K562 (cell line): Measurements from ENCODE around the gene SLC25A11. TPM values are rescaled to one million over a fixed set of nuclear protein-coding genes. Genes with fewer than 3 reads are reported as not detected.
A peak's percentile ranks its signal among the peaks of the same experiment; 100 is the strongest.

ENCODE experiments used
- ATAC-seq: fragments of 200-7000 bp; cut with Tn5 transposase; 3 replicates; pipeline ENCODE4 v1.9.1; 2020; ENCODE audit warnings: moderate library complexity
- BruUV-seq: library from RNA; stranded (reverse); fragments of 400-500 nt; replicated peaks from 2 replicates; lab custom pipeline; 2021; lab: Mats Ljungman, UMichigan
- CTCF ChIA-PET: fragments of 300-600 bp; formaldehyde crosslinking; extraction: SDS; loops from one replicate; lab custom pipeline; 2021; ENCODE audit warnings: low intra/inter-chr PET ratio; lab: Yijun Ruan, JAX
- POLR2A ChIA-PET: fragments of 300-600, 350-650 bp; sonication (Branson Sonifier 250); formaldehyde crosslinking; extraction: SDS; loops from one replicate; lab custom pipeline; 2021; ENCODE audit warnings: antibody characterized with exemption, inconsistent platforms; lab: Yijun Ruan, JAX
- DNase-seq, 4 experiments: peaks; one replicate each; pipeline versions ENCODE4 v3.0.0 to v3.0.0-alpha.2; 2011 to 2018; ENCODE audit warnings: low spot score in 3 of 4, mixed read lengths in 3 of 4; ENCODE audit errors: extremely low read depth in 1 of 4
- FAIRE-seq: peaks from 2 replicates; lab custom pipeline; 2011; peaks lifted over from hg19 to GRCh38; lab: Jason Lieb, UNC
- H2AFZ ChIP-seq: 2 replicates; pipeline ENCODE4 v1.6.0; 2011; ENCODE audit warnings: low read depth, low read length, control low read depth, inconsistent platforms
- H3K27ac ChIP-seq: fragments of 200-600 bp; 3 replicates; pipeline ENCODE4 v1.8.0; 2011; ENCODE audit warnings: low read depth, mild to moderate bottlenecking, control low read depth, inconsistent platforms, low read length, moderate library complexity, mixed read lengths; ENCODE audit errors: extremely low read depth
- H3K27me3 ChIP-seq, 2 experiments: fragments of 300-600 bp in 1 of 2; 2 replicates in 1 of 2; 3 replicates in 1 of 2; pipeline versions ENCODE4 v1.6.0 to v1.8.0; 2011; ENCODE audit warnings: inconsistent platforms in 2 of 2, low read length in 2 of 2, mild to moderate bottlenecking in 1 of 2, mixed read lengths in 1 of 2, moderate library complexity in 1 of 2; ENCODE audit not compliant: control insufficient read depth in 2 of 2, insufficient read depth in 2 of 2
- H3K36me3 ChIP-seq: fragments of 300-600 bp; 3 replicates; pipeline ENCODE4 v1.8.0; 2011; ENCODE audit warnings: mild to moderate bottlenecking, low read length, inconsistent platforms; ENCODE audit not compliant: control insufficient read depth, insufficient read depth
- H3K4me1 ChIP-seq, 2 experiments: fragments of 200-600 bp in 1 of 2; replicated peaks in 1 of 2; 2 replicates in 1 of 2; 3 replicates in 1 of 2; pipeline versions ENCODE4 v1.5.1 to v1.8.0; 2011; ENCODE audit warnings: inconsistent platforms in 2 of 2, low read length in 2 of 2, mild to moderate bottlenecking in 1 of 2, mixed read lengths in 1 of 2, moderate library complexity in 1 of 2; ENCODE audit not compliant: control insufficient read depth in 2 of 2, insufficient read depth in 2 of 2
- H3K4me2 ChIP-seq: 2 replicates; pipeline ENCODE4 v1.6.1; 2011; ENCODE audit warnings: low read length, control low read depth, inconsistent platforms, mixed read lengths; ENCODE audit not compliant: insufficient read depth
- H3K4me3 ChIP-seq: fragments of 200-600 bp; sonication (generic), shearing (Covaris generic); 2 replicates; pipeline ENCODE4 v1.5.1; 2016; ENCODE audit warnings: control low read depth, inconsistent platforms
- H3K79me2 ChIP-seq: fragments of 200-600 bp; 3 replicates; pipeline ENCODE4 v1.8.0; 2011; ENCODE audit warnings: low read length, inconsistent platforms; ENCODE audit not compliant: control insufficient read depth, insufficient read depth
- H3K9ac ChIP-seq, 2 experiments: 2 replicates each; pipeline versions ENCODE4 v1.6.0 to v1.6.1; 2011; ENCODE audit warnings: low read depth in 2 of 2, low read length in 2 of 2, control low read depth in 1 of 2, inconsistent platforms in 1 of 2, mild to moderate bottlenecking in 1 of 2, mixed read lengths in 1 of 2; ENCODE audit not compliant: insufficient read depth in 1 of 2
- H3K9me1 ChIP-seq: one replicate; pipeline ENCODE4 v1.6.0; 2011; ENCODE audit warnings: inconsistent platforms, mild to moderate bottlenecking, low read length, moderate library complexity; ENCODE audit not compliant: control insufficient read depth, insufficient read depth
- H3K9me3 ChIP-seq: replicated peaks from 2 replicates; pipeline ENCODE4 v1.5.1; 2011; ENCODE audit warnings: low read depth, low read length, inconsistent platforms; ENCODE audit not compliant: control insufficient read depth, insufficient read depth
- H4K20me1 ChIP-seq: replicated peaks from 2 replicates; pipeline ENCODE4 v1.6.1; 2011; ENCODE audit warnings: low read length, inconsistent platforms, mixed read lengths; ENCODE audit not compliant: control insufficient read depth, insufficient read depth
- CEBPB ChIP-seq: fragments of 450-650 bp; IDR thresholded peaks from 2 replicates; pipeline ENCODE4 v1.6.1; 2016; ENCODE audit warnings: missing genetic modification characterization, missing compliant biosample characterization
- HSF4 ChIP-seq: fragments of 250-450 bp; sonication (Bioruptor Pico); IDR thresholded peaks from 2 replicates; pipeline ENCODE4 v2.1.2; 2022; ENCODE audit warnings: mild to moderate bottlenecking, moderate library complexity, borderline replicate concordance
- NFXL1 ChIP-seq: fragments of 450-650 bp; formaldehyde crosslinking; IDR thresholded peaks from 2 replicates; pipeline ENCODE4 v1.4.0; 2021; ENCODE audit warnings: mild to moderate bottlenecking
- RAD51 ChIP-seq: fragments of 450-650 bp; IDR thresholded peaks from 2 replicates; pipeline ENCODE4 v1.7.1; 2016; ENCODE audit warnings: low read depth, mild to moderate bottlenecking, borderline replicate concordance
- SMARCC2 ChIP-seq: fragments of 450-650 bp; IDR thresholded peaks from 2 replicates; pipeline ENCODE4 v1.6.1; 2017; ENCODE audit warnings: antibody characterized with exemption, moderate library complexity, mild to moderate bottlenecking, low read depth
- ZNF121 ChIP-seq: sonication (generic); formaldehyde crosslinking; conservative IDR thresholded peaks from 2 replicates; pipeline ENCODE4 v1.8.0; 2022; ENCODE audit warnings: missing genetic modification reagents
- ZNF134 ChIP-seq: fragments of 250-450 bp; sonication (Bioruptor Pico); conservative IDR thresholded peaks from 2 replicates; pipeline ENCODE4 v1.4.0; 2020
- ZNF143 ChIP-seq: sonication (generic); formaldehyde crosslinking; IDR thresholded peaks from 2 replicates; pipeline ENCODE4 v1.9.0; 2022; ENCODE audit warnings: mild to moderate bottlenecking, missing genetic modification reagents
- ZNF764 ChIP-seq: fragments of 250-450 bp; sonication (Bioruptor Pico); IDR thresholded peaks from 2 replicates; pipeline ENCODE4 v1.4.0; 2020; ENCODE audit warnings: low read depth, mild to moderate bottlenecking, moderate library complexity
- WGBS: fragments of 100-300 bp; shearing (Covaris generic); methylation state at CpG from one replicate; pipeline ENCODE4 v1.1.6; 2016; ENCODE audit warnings: low coverage, mixed read lengths; ENCODE audit not compliant: insufficient coverage; ENCODE audit errors: missing lambda C conversion rate; 5-methylcytosine and 5-hydroxymethylcytosine counted together
- in situ Hi-C: fragments of 300-500 bp; cut with MboI; formaldehyde crosslinking; loops from 4 replicates; pipeline ENCODE4 v1.15.0; 2018; ENCODE audit warnings: inconsistent platforms, mixed read lengths
- intact Hi-C: fragments of 100-400 bp; cut with micrococcal nuclease; formaldehyde crosslinking; loops from 2 replicates; pipeline ENCODE4 v1.14.2; 2022
- polyA plus RNA-seq, 8 experiments: library from polyadenylated mRNA; depleted of rRNA in 4 of 8; stranded (reverse) in 5 of 8; unstranded in 3 of 8; fragments of >200 nt; fragmentation: Nextera tagmentation in 2 of 8; fragmentation: Illumina TruSeq in 1 of 8; extraction: Ambion mirVana in 2 of 8; extraction: Trizol in 1 of 8; gene quantifications; 2 replicates each; pipeline versions ENCODE4 v1.2.1 to v1.2.3, GENCODE V29; 2011 to 2014; ENCODE audit warnings: inconsistent platforms in 1 of 8, missing spikeins in 1 of 8
- total RNA-seq, 7 experiments: library from RNA; depleted of rRNA in 6 of 7; stranded (reverse); fragments of >200 nt in 6 of 7; fragmentation: Illumina TruSeq in 2 of 7; extraction: Trizol in 2 of 7; gene quantifications; 2 replicates each; pipeline versions ENCODE4 v1.2.1 to v1.2.3, GENCODE V29; 2011 to 2021; ENCODE audit warnings: low replicate concordance in 1 of 7

The SLC25A11 gene
- total and polyA plus RNA-seq, 9 of the 15 experiments (the other 6 are each of a cell fraction or from before 2014, with no cell fraction given), result 3.1 to 56.7 (median 32.9) TPM

DNA sequence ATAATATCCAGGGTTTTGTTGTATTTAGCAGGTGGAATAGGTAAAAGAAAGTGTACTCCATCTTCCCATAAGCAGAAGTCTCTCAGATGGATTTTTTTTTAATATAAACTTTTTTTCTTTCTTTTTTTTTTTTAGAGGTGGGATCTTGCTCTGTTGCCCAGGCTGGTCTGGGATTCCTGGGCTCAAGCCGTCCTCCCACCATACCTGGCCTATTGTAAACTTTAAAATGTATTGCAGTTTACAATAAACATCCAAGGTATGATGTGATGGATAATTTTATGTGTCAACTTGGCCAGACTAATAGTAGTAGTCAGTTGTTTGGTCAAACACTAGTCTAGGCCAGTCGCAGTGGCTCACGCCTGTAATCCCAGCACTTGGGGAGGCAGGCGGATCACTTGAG, 18.5 kb downstream of the SLC25A11 start:
- no peak for FAIRE-seq
- CTCF ChIA-PET, result no interaction called here
- Histone ChIP-seq H2AFZ (no peak overlapping the region), H3K4me2 (no peak overlapping the region), H3K9me1 (no peaks in the 10 kb centered on the region), H3K36me3 (no peaks in the 10 kb centered on the region), H3K27ac (no peak overlapping the region), H3K79me2 (no peaks in the 10 kb centered on the region), H3K9me3 (no peaks in the 10 kb centered on the region), H4K20me1 (no peaks in the 10 kb centered on the region), H3K9ac (no peak overlapping the region), H3K4me1 (no peaks in the 10 kb centered on the region; a peak in 1 of 5 replicates), H3K27me3 (no peaks in the 10 kb centered on the region), H3K4me3 (no peak overlapping the region)
- 40% methylated on average over 2 of the region's 4 CpGs for WGBS
- TF ChIP-seq RAD51 (no peak), ZNF121 (CRISPR knock-in tag) (peak; percentile 55)
- no TSS peak for BruUV-seq
- in situ Hi-C loops, result no loop called here
- intact Hi-C loops, result no loop called here
- POLR2A ChIA-PET, result no interaction called here
- no peak for DNase-seq
- no peak for ATAC-seq

DNA sequence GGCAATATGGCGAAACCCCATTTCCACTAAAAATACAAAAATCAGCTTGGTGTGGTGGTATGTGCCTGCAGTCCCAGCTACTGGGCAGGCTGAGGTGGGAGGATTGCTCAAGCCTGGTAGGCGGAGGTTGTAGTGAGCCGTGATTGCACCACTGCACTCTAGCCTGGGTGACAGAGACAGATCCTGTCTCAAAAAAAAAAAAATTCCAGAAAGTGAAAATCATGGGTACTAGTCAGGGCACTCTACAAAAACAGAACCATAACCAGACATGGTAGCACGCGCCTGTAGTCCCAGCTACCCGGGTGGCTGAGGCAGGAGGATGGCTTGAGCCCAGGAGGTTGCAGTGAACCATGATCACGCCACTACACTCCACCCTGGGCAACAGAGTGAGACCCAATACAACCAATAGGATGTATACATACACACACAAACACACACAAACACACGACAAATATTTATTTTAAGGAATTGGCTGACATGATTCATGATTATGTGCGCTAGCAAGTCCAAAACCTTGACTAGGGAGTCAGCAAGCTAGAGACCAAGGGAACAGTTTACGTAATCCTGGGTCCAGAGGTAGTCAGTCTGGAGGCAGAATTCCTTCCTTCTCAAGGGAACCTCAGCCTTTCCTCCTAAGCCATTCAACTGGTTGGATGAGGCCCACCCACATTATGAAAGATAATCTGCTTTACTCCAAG, 19.3 kb downstream of the SLC25A11 start:
- H3K9me3 ChIP-seq, result no peaks in the 10 kb centered on the region
- no peak for FAIRE-seq
- DNase-seq, result no peak
- H4K20me1 ChIP-seq, result no peaks in the 10 kb centered on the region
- TF ChIP-seq ZNF764 (CRISPR knock-in tag) (no peak), ZNF134 (CRISPR knock-in tag) (0 out of 2 replicates have a peak, but pooled peaks have one; percentile 34), HSF4 (CRISPR knock-in tag) (no peak), SMARCC2 (no peak), ZNF143 (CRISPR knock-in tag) (no peak), NFXL1 (CRISPR knock-in tag) (no peak), CEBPB (tag) (0 out of 2 replicates have a peak, but pooled peaks have one; percentile 23)
- 60% methylated on average over 10 of the region's 10 CpGs for WGBS
- H3K4me3 ChIP-seq, result no peak overlapping the region
- no peak for ATAC-seq
- intact Hi-C loops (no loop called here), in situ Hi-C loops (no loop called here)
- no peak overlapping the region for H2AFZ ChIP-seq
- H3K4me1 ChIP-seq, result no peaks in the 10 kb centered on the region; a peak in 1 of 5 replicates
- CTCF ChIA-PET, result no interaction called here
- H3K9me1 ChIP-seq, result no peaks in the 10 kb centered on the region
- H3K27ac ChIP-seq, result no peak overlapping the region
- H3K79me2 ChIP-seq, result no peaks in the 10 kb centered on the region
- no peaks in the 10 kb centered on the region for H3K36me3 ChIP-seq
- H3K27me3 ChIP-seq, result no peaks in the 10 kb centered on the region
- no peak overlapping the region; a peak in 1 of 4 replicates for H3K9ac ChIP-seq
- H3K4me2 ChIP-seq, result no peak overlapping the region
- BruUV-seq, result no TSS peak
- POLR2A ChIA-PET, result interaction anchor here (0.6 to 1.5 kb wide), 2 partner anchors 8 to 14 kb away, joined by 4 to 6 read pairs; no protein-coding TSS in a partner anchor
